Keratinocyte (primary cell): ENCODE measurements around the gene AIFM3. TPM values are rescaled to one million over a fixed set of nuclear protein-coding genes. Genes with fewer than 3 reads are reported as not detected.

Experiments
- DNase-seq: peaks from one replicate; pipeline ENCODE4 v3.0.0-alpha.2; 2011; ENCODE audit warnings: low read depth, missing footprints, low spot score
- FAIRE-seq: peaks from 2 replicates; lab custom pipeline; 2011; peaks lifted over from hg19 to GRCh38; lab: Jason Lieb, UNC
- H2AFZ ChIP-seq: 2 replicates; pipeline ENCODE4 v1.6.0; 2012; ENCODE audit warnings: low read length, control low read depth, inconsistent platforms; ENCODE audit not compliant: control insufficient read depth
- H3K27ac ChIP-seq: 2 replicates; pipeline ENCODE4 v1.5.1; 2011; ENCODE audit warnings: low read length; ENCODE audit not compliant: control insufficient read depth, insufficient read depth
- H3K27me3 ChIP-seq: 3 replicates; pipeline ENCODE4 v1.6.0; 2011; ENCODE audit warnings: low read length; ENCODE audit not compliant: control insufficient read depth, insufficient read depth; ENCODE audit errors: extremely low read depth
- H3K36me3 ChIP-seq, 2 experiments: 2 replicates in 1 of 2; 3 replicates in 1 of 2; pipeline ENCODE4 v1.5.1; 2011; ENCODE audit warnings: low read length in 2 of 2, mild to moderate bottlenecking in 1 of 2; ENCODE audit not compliant: control insufficient read depth in 2 of 2, insufficient read depth in 2 of 2; ENCODE audit errors: extremely low read depth in 1 of 2
- H3K4me1 ChIP-seq: 3 replicates; pipeline ENCODE4 v1.5.1; 2011; ENCODE audit warnings: low read length; ENCODE audit not compliant: control insufficient read depth, insufficient read depth; ENCODE audit errors: extremely low read depth
- H3K4me2 ChIP-seq: 3 replicates; pipeline ENCODE4 v1.6.0; 2011; ENCODE audit warnings: low read depth, low read length; ENCODE audit not compliant: control insufficient read depth, insufficient read depth; ENCODE audit errors: extremely low read depth
- H3K4me3 ChIP-seq, 3 experiments: fragments of 200-600 bp in 1 of 3; sonication (generic) in 1 of 3; 2 replicates in 2 of 3; 3 replicates in 1 of 3; pipeline ENCODE4 v1.5.1; 2011 to 2016; ENCODE audit warnings: low read length in 3 of 3, mild to moderate bottlenecking in 3 of 3, control low read depth in 2 of 3, inconsistent platforms in 1 of 3, low read depth in 1 of 3, mixed read lengths in 1 of 3, mixed run types in 1 of 3, moderate library complexity in 1 of 3; ENCODE audit not compliant: control insufficient read depth in 2 of 3, insufficient read depth in 2 of 3; ENCODE audit errors: extremely low read depth in 1 of 3
- H3K79me2 ChIP-seq: 2 replicates; pipeline ENCODE4 v1.6.0; 2012; ENCODE audit warnings: low read length; ENCODE audit not compliant: control insufficient read depth, insufficient read depth
- H3K9ac ChIP-seq: 3 replicates; pipeline ENCODE4 v1.6.0; 2011; ENCODE audit warnings: low read length; ENCODE audit not compliant: control insufficient read depth, insufficient read depth; ENCODE audit errors: extremely low read depth
- H3K9me1 ChIP-seq: 3 replicates; pipeline ENCODE4 v1.6.0; 2011; ENCODE audit warnings: low read length; ENCODE audit not compliant: control insufficient read depth, insufficient read depth; ENCODE audit errors: extremely low read depth
- H3K9me3 ChIP-seq: 2 replicates; pipeline ENCODE4 v1.5.1; 2012; ENCODE audit warnings: low read depth, low read length; ENCODE audit not compliant: control insufficient read depth
- H4K20me1 ChIP-seq: 3 replicates; pipeline ENCODE4 v1.6.0; 2011; ENCODE audit warnings: low read length; ENCODE audit not compliant: control insufficient read depth, insufficient read depth; ENCODE audit errors: extremely low read depth
- EZH2 ChIP-seq: IDR thresholded peaks from one replicate; pipeline ENCODE4 v1.6.1; 2012; ENCODE audit warnings: inconsistent platforms, mild to moderate bottlenecking, low read length, moderate library complexity
- dilution Hi-C: fragments of 300-500 bp; cut with MboI; formaldehyde crosslinking; loops from one replicate; pipeline ENCODE4 v1.7.0; 2020; ENCODE audit warnings: low sequenced_read_pairs; ENCODE audit not compliant: extremely low pct_ligation_motif_present
- polyA plus RNA-seq, 5 experiments: library from polyadenylated mRNA; depleted of rRNA in 3 of 5; stranded (reverse) in 3 of 5; stranded (forward) in 1 of 5; unstranded in 1 of 5; fragments of >200 nt; gene quantifications; 1 replicate in 1 of 5; 2 replicates in 3 of 5; 3 replicates in 1 of 5; pipeline versions ENCODE4 v1.2.1 to v1.2.3, GENCODE V29; 2011 to 2012; ENCODE audit warnings: missing spikeins in 2 of 5, low read depth in 1 of 5, low replicate concordance in 1 of 5
- TF ChIP-seq, protein P1 (sequence below), 3 experiments: IDR thresholded peaks in 1 of 3; conservative IDR thresholded peaks in 1 of 3; optimal IDR thresholded peaks in 1 of 3; 2 replicates in 2 of 3; 3 replicates in 1 of 3; pipeline versions ENCODE3 to v1.5.1; 2011; ENCODE audit warnings: low read length in 3 of 3, mild to moderate bottlenecking in 3 of 3, moderate library complexity in 2 of 3, control low read depth in 1 of 3, inconsistent platforms in 1 of 3; ENCODE audit not compliant: insufficient read depth in 2 of 3; ENCODE audit errors: extremely low read depth in 1 of 3

AIFM3 gene
- polyA plus RNA-seq, 1 donor (not counting 4 experiments of a cell fraction or from before 2014, with no cell fraction given), result 0.59 TPM

DNA sequence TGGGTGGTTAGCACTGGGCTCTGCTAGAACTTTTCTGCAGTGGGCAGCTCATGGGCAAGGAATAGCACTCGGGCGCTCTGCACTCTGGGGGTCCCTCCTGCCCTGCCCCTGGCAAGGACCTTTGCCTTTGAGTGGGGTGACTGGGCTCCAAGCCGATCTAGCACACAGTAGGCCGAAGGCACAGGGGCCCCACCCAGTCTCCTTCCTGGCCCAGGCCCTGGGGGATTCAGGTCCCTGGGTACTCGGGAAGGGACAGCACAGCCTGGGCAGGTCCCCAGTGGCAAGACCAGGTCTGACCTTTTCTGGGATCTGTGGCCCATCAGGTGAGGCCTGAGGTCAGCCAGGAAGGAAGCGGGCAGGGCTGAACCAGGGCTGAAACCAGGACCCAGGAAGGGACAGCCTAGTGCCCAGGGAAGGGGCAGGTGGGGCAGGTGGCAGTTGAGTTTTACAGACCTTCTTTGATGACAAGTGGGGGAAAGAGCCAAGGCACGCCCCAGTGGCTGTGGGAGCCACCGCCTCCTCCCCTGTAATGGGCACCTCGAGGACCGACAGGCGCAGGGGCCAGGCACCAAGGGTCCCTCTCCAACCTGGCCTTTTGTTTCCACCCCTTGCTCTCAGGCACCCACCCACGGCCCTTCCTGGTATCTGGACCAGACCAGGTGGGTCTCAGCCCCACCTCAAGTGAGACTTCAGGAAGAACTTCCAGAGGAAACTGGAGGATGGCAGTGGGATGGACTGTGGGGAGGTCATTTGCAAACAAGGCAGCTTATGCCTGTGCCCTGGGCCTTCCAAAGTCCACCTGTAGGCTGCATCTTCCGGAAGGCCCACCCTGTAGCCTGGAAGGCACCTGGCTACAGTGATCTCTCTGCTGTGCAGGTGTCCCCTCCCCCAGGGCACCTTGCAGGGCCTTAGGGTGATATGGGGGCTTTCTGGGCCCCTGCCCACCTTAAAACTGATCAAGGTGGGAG is 883 bp upstream of the AIFM3 start:
- Histone ChIP-seq H3K27ac (no peak overlapping the region), H3K36me3 (no peaks in the 10 kb centered on the region), H3K4me1 (peaks cover 17% of the 10 kb centered on the region), H3K9me1 (no peaks in the 10 kb centered on the region), H3K27me3 (peaks cover 11% of the 10 kb centered on the region), H4K20me1 (no peaks in the 10 kb centered on the region), H3K9ac (no peak overlapping the region), H3K9me3 (no peaks in the 10 kb centered on the region), H3K4me3 (no peak overlapping the region), H3K79me2 (no peaks in the 10 kb centered on the region), H3K4me2 (no peak overlapping the region), H2AFZ (no peak overlapping the region)
- dilution Hi-C loops, result no loop called here
- no peak for DNase-seq
- no peak for FAIRE-seq
- no peak for TF ChIP-seq EZH2
- TF ChIP-seq, protein P1, sequence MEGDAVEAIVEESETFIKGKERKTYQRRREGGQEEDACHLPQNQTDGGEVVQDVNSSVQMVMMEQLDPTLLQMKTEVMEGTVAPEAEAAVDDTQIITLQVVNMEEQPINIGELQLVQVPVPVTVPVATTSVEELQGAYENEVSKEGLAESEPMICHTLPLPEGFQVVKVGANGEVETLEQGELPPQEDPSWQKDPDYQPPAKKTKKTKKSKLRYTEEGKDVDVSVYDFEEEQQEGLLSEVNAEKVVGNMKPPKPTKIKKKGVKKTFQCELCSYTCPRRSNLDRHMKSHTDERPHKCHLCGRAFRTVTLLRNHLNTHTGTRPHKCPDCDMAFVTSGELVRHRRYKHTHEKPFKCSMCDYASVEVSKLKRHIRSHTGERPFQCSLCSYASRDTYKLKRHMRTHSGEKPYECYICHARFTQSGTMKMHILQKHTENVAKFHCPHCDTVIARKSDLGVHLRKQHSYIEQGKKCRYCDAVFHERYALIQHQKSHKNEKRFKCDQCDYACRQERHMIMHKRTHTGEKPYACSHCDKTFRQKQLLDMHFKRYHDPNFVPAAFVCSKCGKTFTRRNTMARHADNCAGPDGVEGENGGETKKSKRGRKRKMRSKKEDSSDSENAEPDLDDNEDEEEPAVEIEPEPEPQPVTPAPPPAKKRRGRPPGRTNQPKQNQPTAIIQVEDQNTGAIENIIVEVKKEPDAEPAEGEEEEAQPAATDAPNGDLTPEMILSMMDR (optimal IDR thresholded peaks at IDR 0.05 in 1 of 3, IDR thresholded peaks at IDR 0.05 in 1 of 3, conservative IDR thresholded peaks at IDR 0.05 in 1 of 3; ENCODE audit: extremely low read depth in 1 of 3, insufficient read depth in 2 of 3, low read length in 3 of 3), result no peak

DNA sequence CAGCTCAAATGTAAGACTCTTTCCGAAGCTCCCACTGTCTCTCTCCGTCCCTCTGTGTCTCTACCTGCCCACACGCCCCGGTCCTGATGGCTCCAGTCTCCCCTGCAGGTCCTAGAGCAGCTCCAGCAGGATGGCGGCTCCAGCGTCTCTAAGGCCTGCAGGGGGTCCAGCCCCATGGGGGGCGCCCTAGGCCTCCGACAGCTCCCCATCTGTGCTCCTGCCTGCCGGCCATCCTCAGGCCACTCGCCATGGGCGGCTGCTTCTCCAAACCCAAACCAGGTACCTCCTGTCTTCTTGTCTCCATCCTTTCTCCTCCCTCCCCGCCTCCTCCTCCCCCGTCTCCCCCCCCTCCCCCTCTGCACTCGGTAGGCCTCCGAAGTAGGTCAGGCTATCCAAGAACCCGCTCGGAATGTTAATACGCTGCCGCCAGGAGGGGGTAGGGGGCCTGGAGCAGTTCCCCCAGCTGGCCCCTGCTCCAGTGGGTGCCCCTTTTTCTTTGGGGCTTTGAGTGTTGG is 699 bp downstream of the AIFM3 start:
- dilution Hi-C loops, result no loop called here
- Histone ChIP-seq H2AFZ (no peak overlapping the region), H3K4me2 (no peak overlapping the region), H3K27me3 (peaks cover 11% of the 10 kb centered on the region), H3K27ac (no peak overlapping the region), H3K4me3 (no peak overlapping the region), H3K9me1 (no peaks in the 10 kb centered on the region), H3K4me1 (peaks cover 10% of the 10 kb centered on the region), H3K36me3 (no peaks in the 10 kb centered on the region), H3K9me3 (no peaks in the 10 kb centered on the region), H3K79me2 (no peaks in the 10 kb centered on the region), H3K9ac (no peak overlapping the region), H4K20me1 (no peaks in the 10 kb centered on the region)
- DNase-seq (no peak), FAIRE-seq (no peak)
- TF ChIP-seq, protein P1 (optimal IDR thresholded peaks at IDR 0.05 in 1 of 3, IDR thresholded peaks at IDR 0.05 in 1 of 3, conservative IDR thresholded peaks at IDR 0.05 in 1 of 3; ENCODE audit: extremely low read depth in 1 of 3, insufficient read depth in 2 of 3, low read length in 3 of 3), result no peak
- no peak for TF ChIP-seq EZH2
